ENCODE results near the gene C6orf120. TPM values are rescaled to one million over a fixed set of nuclear protein-coding genes. Genes with fewer than 3 reads are reported as not detected.
A peak's percentile ranks its signal among the peaks of the same experiment; 100 is the strongest.
"Not testable (repeated sequence)": the region's sequence is repeated elsewhere in the genome, so short reads cannot be mapped to it uniquely, and the experiment has no call there.

The C6orf120 gene
- total RNA-seq, 1 donor = 25.7 TPM

- Histone ChIP-seq H3K27me3 (ENCODE audit: insufficient read depth, low read length) (no peaks in the 10 kb centered on the region), H3K9me3 (ENCODE audit: low read depth, low read length) (no peaks in the 10 kb centered on the region), H3K4me1 (ENCODE audit: insufficient read depth, low read length) (peaks cover 9% of the 10 kb centered on the region), H3K4me3 (ENCODE audit: low read length) (no peak overlapping the region)
Observed at GRCh38 chr6:169668203-169668847, 33.6 kb upstream of the C6orf120 start.

- Histone ChIP-seq H3K4me3 (ENCODE audit: low read length) (no peak overlapping the region), H3K27me3 (ENCODE audit: insufficient read depth, low read length) (no peaks in the 10 kb centered on the region), H3K4me1 (ENCODE audit: insufficient read depth, low read length) (peaks cover 9% of the 10 kb centered on the region), H3K9me3 (ENCODE audit: low read depth, low read length) (no peaks in the 10 kb centered on the region)
Observed at GRCh38 chr6:169669147-169669546, 32.8 kb upstream of the C6orf120 start.

GRCh38 chr6:169669889-169670288 lies 32.0 kb upstream of the C6orf120 start:
- Histone ChIP-seq H3K27me3 (ENCODE audit: insufficient read depth, low read length) (no peaks in the 10 kb centered on the region), H3K9me3 (ENCODE audit: low read depth, low read length) (no peaks in the 10 kb centered on the region), H3K4me1 (ENCODE audit: insufficient read depth, low read length) (peaks cover 9% of the 10 kb centered on the region), H3K4me3 (ENCODE audit: low read length) (no peak overlapping the region)

- H3K4me3 ChIP-seq (ENCODE audit: low read length) = no peak overlapping the region
- peaks cover 9% of the 10 kb centered on the region for H3K4me1 ChIP-seq (ENCODE audit: insufficient read depth, low read length)
- H3K27me3 ChIP-seq (ENCODE audit: insufficient read depth, low read length) = no peaks in the 10 kb centered on the region
- H3K9me3 ChIP-seq (ENCODE audit: low read depth, low read length) = no peaks in the 10 kb centered on the region
Observed at GRCh38 chr6:169671563-169671962, 30.4 kb upstream of the C6orf120 start.

- Histone ChIP-seq H3K27me3 (ENCODE audit: insufficient read depth, low read length) (no peaks in the 10 kb centered on the region), H3K4me1 (ENCODE audit: insufficient read depth, low read length) (peaks cover 1% of the 10 kb centered on the region), H3K4me3 (ENCODE audit: low read length) (no peak overlapping the region), H3K9me3 (ENCODE audit: low read depth, low read length) (no peaks in the 10 kb centered on the region)
Observed at GRCh38 chr6:169675011-169675410, 26.9 kb upstream of the C6orf120 start.

- Histone ChIP-seq H3K4me3 (ENCODE audit: low read length) (no peak overlapping the region), H3K27me3 (ENCODE audit: insufficient read depth, low read length) (no peaks in the 10 kb centered on the region), H3K4me1 (ENCODE audit: insufficient read depth, low read length) (no peaks in the 10 kb centered on the region), H3K9me3 (ENCODE audit: low read depth, low read length) (no peaks in the 10 kb centered on the region)
Observed at GRCh38 chr6:169677096-169677495, 24.8 kb upstream of the C6orf120 start.

- Histone ChIP-seq H3K9me3 (ENCODE audit: low read depth, low read length) (no peaks in the 10 kb centered on the region), H3K4me3 (ENCODE audit: low read length) (no peak overlapping the region), H3K27me3 (ENCODE audit: insufficient read depth, low read length) (no peaks in the 10 kb centered on the region), H3K4me1 (ENCODE audit: insufficient read depth, low read length) (no peaks in the 10 kb centered on the region)
Observed at GRCh38 chr6:169678342-169678741, 23.6 kb upstream of the C6orf120 start.

GRCh38 chr6:169684056-169684455 lies 17.9 kb upstream of the C6orf120 start:
- peaks cover 27% of the 10 kb centered on the region for H3K9me3 ChIP-seq (ENCODE audit: low read depth, low read length)
- no peaks in the 10 kb centered on the region for H3K4me1 ChIP-seq (ENCODE audit: insufficient read depth, low read length)
- H3K27me3 ChIP-seq (ENCODE audit: insufficient read depth, low read length) = no peaks in the 10 kb centered on the region
- H3K4me3 ChIP-seq (ENCODE audit: low read length) = no peak overlapping the region

- H3K4me3 ChIP-seq (ENCODE audit: low read length) = no peak overlapping the region
- no peaks in the 10 kb centered on the region for H3K4me1 ChIP-seq (ENCODE audit: insufficient read depth, low read length)
- H3K27me3 ChIP-seq (ENCODE audit: insufficient read depth, low read length) = no peaks in the 10 kb centered on the region
- H3K9me3 ChIP-seq (ENCODE audit: low read depth, low read length) = peaks cover 27% of the 10 kb centered on the region
Observed at GRCh38 chr6:169685860-169686259, 16.1 kb upstream of the C6orf120 start.

- Histone ChIP-seq H3K4me1 (ENCODE audit: insufficient read depth, low read length) (no peaks in the 10 kb centered on the region), H3K27me3 (ENCODE audit: insufficient read depth, low read length) (no peaks in the 10 kb centered on the region), H3K9me3 (ENCODE audit: low read depth, low read length) (peaks cover 33% of the 10 kb centered on the region)
Observed at GRCh38 chr6:169689287-169689686, 12.6 kb upstream of the C6orf120 start.

GRCh38 chr6:169691260-169691659 lies 10.7 kb upstream of the C6orf120 start:
- Histone ChIP-seq H3K27me3 (ENCODE audit: insufficient read depth, low read length) (no peaks in the 10 kb centered on the region), H3K9me3 (ENCODE audit: low read depth, low read length) (peaks cover 24% of the 10 kb centered on the region)

More at GRCh38 chr6:169689287-169689686, 12.6 kb upstream of the C6orf120 start:
- H3K4me3 ChIP-seq (ENCODE audit: low read length) = no peak overlapping the region

GRCh38 chr6:169692516-169692915 lies 9.4 kb upstream of the C6orf120 start:
- H3K9me3 ChIP-seq (ENCODE audit: low read depth, low read length) = peaks cover 16% of the 10 kb centered on the region
- no peak overlapping the region for H3K4me3 ChIP-seq (ENCODE audit: low read length)
- H3K4me1 ChIP-seq (ENCODE audit: insufficient read depth, low read length) = no peaks in the 10 kb centered on the region
- no peaks in the 10 kb centered on the region for H3K27me3 ChIP-seq (ENCODE audit: insufficient read depth, low read length)

More at GRCh38 chr6:169691260-169691659, 10.7 kb upstream of the C6orf120 start:
- no peaks in the 10 kb centered on the region for H3K4me1 ChIP-seq (ENCODE audit: insufficient read depth, low read length)
- H3K4me3 ChIP-seq (ENCODE audit: low read length) = no peak overlapping the region

- Histone ChIP-seq H3K4me1 (ENCODE audit: insufficient read depth, low read length) (peaks cover 5% of the 10 kb centered on the region), H3K4me3 (ENCODE audit: low read length) (no peak overlapping the region), H3K9me3 (ENCODE audit: low read depth, low read length) (peaks cover 10% of the 10 kb centered on the region), H3K27me3 (ENCODE audit: insufficient read depth, low read length) (no peaks in the 10 kb centered on the region)
Observed at GRCh38 chr6:169695131-169695530, 6.8 kb upstream of the C6orf120 start.

- H3K4me3 ChIP-seq (ENCODE audit: low read length); H3K27me3 ChIP-seq (ENCODE audit: insufficient read depth, low read length); H3K9me3 ChIP-seq (ENCODE audit: low read depth, low read length): not testable (repeated sequence)
- peaks cover 17% of the 10 kb centered on the region for H3K4me1 ChIP-seq (ENCODE audit: insufficient read depth, low read length)
Observed at GRCh38 chr6:169697115-169697514, 4.8 kb upstream of the C6orf120 start.

- Histone ChIP-seq H3K4me1 (ENCODE audit: insufficient read depth, low read length) (peaks cover 35% of the 10 kb centered on the region), H3K9me3 (ENCODE audit: low read depth, low read length) (peaks cover 4% of the 10 kb centered on the region), H3K27me3 (ENCODE audit: insufficient read depth, low read length) (no peaks in the 10 kb centered on the region), H3K4me3 (ENCODE audit: low read length) (no peak overlapping the region)
Observed at GRCh38 chr6:169700296-169700695, 1.6 kb upstream of the C6orf120 start.

GRCh38 chr6:169701311-169701953 lies 494 bp upstream of the C6orf120 start:
- H3K9me3 ChIP-seq (ENCODE audit: low read depth, low read length) = no peaks in the 10 kb centered on the region
- H3K4me3 ChIP-seq (ENCODE audit: low read length) = peak overlapping the region; percentile 71
- H3K27me3 ChIP-seq (ENCODE audit: insufficient read depth, low read length) = no peaks in the 10 kb centered on the region
- peaks cover 35% of the 10 kb centered on the region for H3K4me1 ChIP-seq (ENCODE audit: insufficient read depth, low read length)

All from mononuclear cell (primary cell).